HEK293 (cell line): ENCODE results near the gene CDX1.

Experiments used
- ZBTB1 ChIP-seq: fragments of 450-650 bp; formaldehyde crosslinking; IDR thresholded peaks from 2 replicates; pipeline ENCODE4 v1.5.1; 2016; ENCODE audit warnings: missing biosample characterization, missing genetic modification characterization
- ZNF223 ChIP-seq: fragments of 450-650 bp; formaldehyde crosslinking; IDR thresholded peaks from 2 replicates; pipeline ENCODE4 v1.5.1; 2016; ENCODE audit warnings: missing biosample characterization, missing genetic modification characterization
- ZNF354C ChIP-seq: fragments of 450-650 bp; formaldehyde crosslinking; IDR thresholded peaks from 2 replicates; pipeline ENCODE4 v1.5.1; 2016; ENCODE audit warnings: missing biosample characterization, missing genetic modification characterization, low read depth, borderline replicate concordance
- ZNF473 ChIP-seq: fragments of 450-650 bp; formaldehyde crosslinking; IDR thresholded peaks from 2 replicates; pipeline ENCODE4 v1.5.1; 2017; ENCODE audit warnings: missing biosample characterization, missing genetic modification characterization
- ZNF510 ChIP-seq: fragments of 450-650 bp; formaldehyde crosslinking; IDR thresholded peaks from 2 replicates; pipeline ENCODE4 v1.5.1; 2018; ENCODE audit warnings: mild to moderate bottlenecking, missing genetic modification characterization, missing biosample characterization; ENCODE audit not compliant: insufficient replicate concordance
- TF ChIP-seq, protein P1 (sequence below): fragments of 450-650 bp; formaldehyde crosslinking; IDR thresholded peaks from 2 replicates; pipeline ENCODE4 v1.5.1; 2016; ENCODE audit warnings: missing biosample characterization, missing genetic modification characterization
- TF ChIP-seq, protein P2 (sequence below): fragments of 450-650 bp; formaldehyde crosslinking; IDR thresholded peaks from 2 replicates; pipeline ENCODE4 v1.5.1; 2016; ENCODE audit warnings: missing biosample characterization, missing genetic modification characterization
- TF ChIP-seq, protein P3 (sequence below): fragments of 450-650 bp; formaldehyde crosslinking; IDR thresholded peaks from 2 replicates; pipeline ENCODE4 v1.5.1; 2016; ENCODE audit warnings: missing biosample characterization, missing genetic modification characterization

DNA sequence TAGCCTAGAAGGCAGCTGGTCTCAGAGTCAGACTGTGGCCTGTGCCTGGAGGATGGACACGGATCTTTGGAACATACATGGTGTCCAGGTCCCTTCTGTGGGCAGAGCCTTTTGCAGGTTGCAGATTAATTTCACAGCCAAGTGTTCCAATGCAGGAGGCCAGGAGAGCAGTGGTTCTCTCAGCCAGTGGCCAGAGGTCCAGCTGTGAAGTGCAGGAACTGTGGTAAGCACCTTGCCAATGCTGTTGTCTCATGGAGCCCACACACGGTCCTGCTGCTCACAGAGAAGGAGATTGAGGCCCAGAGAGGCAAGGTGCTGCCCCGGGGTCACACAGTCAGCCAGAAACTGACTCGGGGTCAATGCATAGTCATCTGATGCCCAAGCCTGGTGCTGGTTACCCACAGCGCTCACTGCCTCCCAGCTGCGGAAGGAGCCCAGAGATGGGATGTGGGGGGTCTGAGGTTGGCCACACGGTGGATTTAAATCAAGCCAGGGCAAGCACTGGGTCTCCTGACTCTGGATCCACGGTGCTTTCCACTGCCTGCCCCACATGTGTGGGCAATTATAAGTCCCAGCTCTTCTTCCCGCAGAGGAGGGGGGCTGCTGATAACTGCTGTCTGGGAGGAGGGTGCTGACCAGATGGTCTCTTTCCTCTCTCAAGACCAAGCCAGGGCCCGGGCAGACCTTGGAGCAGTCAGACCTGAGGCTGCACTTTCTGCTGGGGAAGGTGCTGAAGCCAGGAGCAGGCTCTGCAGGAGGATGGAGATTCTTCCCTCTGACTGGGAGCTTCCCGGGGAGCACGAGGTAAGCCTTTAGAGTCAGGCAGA lies 13.7 kb upstream of the CDX1 start:
- TF ChIP-seq ZNF510 (tag by site-specific recombination): no peak
- no peak for TF ChIP-seq ZNF354C
- TF ChIP-seq, protein P1, sequence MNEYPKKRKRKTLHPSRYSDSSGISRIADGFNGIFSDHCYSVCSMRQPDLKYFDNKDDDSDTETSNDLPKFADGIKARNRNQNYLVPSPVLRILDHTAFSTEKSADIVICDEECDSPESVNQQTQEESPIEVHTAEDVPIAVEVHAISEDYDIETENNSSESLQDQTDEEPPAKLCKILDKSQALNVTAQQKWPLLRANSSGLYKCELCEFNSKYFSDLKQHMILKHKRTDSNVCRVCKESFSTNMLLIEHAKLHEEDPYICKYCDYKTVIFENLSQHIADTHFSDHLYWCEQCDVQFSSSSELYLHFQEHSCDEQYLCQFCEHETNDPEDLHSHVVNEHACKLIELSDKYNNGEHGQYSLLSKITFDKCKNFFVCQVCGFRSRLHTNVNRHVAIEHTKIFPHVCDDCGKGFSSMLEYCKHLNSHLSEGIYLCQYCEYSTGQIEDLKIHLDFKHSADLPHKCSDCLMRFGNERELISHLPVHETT (tag by site-specific recombination): no peak
- TF ChIP-seq, protein P2, sequence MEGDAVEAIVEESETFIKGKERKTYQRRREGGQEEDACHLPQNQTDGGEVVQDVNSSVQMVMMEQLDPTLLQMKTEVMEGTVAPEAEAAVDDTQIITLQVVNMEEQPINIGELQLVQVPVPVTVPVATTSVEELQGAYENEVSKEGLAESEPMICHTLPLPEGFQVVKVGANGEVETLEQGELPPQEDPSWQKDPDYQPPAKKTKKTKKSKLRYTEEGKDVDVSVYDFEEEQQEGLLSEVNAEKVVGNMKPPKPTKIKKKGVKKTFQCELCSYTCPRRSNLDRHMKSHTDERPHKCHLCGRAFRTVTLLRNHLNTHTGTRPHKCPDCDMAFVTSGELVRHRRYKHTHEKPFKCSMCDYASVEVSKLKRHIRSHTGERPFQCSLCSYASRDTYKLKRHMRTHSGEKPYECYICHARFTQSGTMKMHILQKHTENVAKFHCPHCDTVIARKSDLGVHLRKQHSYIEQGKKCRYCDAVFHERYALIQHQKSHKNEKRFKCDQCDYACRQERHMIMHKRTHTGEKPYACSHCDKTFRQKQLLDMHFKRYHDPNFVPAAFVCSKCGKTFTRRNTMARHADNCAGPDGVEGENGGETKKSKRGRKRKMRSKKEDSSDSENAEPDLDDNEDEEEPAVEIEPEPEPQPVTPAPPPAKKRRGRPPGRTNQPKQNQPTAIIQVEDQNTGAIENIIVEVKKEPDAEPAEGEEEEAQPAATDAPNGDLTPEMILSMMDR (tag by site-specific recombination): no peak
- TF ChIP-seq ZNF223 (tag by site-specific recombination): no peak
- TF ChIP-seq, protein P3, sequence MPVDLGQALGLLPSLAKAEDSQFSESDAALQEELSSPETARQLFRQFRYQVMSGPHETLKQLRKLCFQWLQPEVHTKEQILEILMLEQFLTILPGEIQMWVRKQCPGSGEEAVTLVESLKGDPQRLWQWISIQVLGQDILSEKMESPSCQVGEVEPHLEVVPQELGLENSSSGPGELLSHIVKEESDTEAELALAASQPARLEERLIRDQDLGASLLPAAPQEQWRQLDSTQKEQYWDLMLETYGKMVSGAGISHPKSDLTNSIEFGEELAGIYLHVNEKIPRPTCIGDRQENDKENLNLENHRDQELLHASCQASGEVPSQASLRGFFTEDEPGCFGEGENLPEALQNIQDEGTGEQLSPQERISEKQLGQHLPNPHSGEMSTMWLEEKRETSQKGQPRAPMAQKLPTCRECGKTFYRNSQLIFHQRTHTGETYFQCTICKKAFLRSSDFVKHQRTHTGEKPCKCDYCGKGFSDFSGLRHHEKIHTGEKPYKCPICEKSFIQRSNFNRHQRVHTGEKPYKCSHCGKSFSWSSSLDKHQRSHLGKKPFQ (tag by site-specific recombination): no peak
- TF ChIP-seq ZNF473: no peak
- no peak for TF ChIP-seq ZBTB1 (tag by site-specific recombination)
